ENCODE data around the gene MUC5B. TPM values are rescaled to one million over a fixed set of nuclear protein-coding genes. Genes with fewer than 3 reads are reported as not detected.

The MUC5B gene
- total RNA-seq, 2 experiments from 2014 or later, result not detected

DNA sequence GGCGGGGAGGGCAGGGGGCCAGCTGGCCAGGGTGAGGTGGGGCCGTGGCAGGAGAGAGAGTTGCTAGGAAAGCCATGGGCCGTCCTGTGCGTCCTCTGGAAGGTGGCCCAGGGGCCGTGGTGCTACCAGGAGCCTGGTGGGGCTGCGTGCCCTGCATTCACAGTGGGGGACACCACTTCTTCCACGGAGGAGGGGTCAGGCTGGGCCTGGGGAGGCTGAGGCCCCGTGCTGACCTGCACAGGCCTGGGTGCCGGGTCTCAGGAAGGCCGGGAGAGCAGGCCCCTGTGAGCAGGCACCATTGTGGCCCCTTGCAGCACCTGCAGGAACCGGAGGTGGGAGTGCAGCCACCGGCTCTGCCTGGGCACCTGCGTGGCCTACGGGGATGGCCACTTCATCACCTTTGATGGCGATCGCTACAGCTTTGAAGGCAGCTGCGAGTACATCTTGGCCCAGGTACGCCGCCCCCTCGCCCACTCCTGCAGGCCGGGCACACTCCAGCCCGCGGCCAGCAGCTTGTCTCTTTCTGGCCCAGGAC is 12.0 kb downstream of the MUC5B start:
- Mint-ChIP-seq H3K27ac (no peak overlapping the region), H3K4me1 (ENCODE audit: low read depth) (no peaks in the 10 kb centered on the region), H3K27me3 (no peaks in the 10 kb centered on the region), H3K4me3 (no peak overlapping the region), H3K36me3 (ENCODE audit: low read depth) (no peaks in the 10 kb centered on the region), H3K9me3 (no peaks in the 10 kb centered on the region)
- CTCF ChIA-PET, result no interaction called here
- intact Hi-C loops (cut with micrococcal nuclease), result no loop called here
- TF ChIP-seq, protein P1, sequence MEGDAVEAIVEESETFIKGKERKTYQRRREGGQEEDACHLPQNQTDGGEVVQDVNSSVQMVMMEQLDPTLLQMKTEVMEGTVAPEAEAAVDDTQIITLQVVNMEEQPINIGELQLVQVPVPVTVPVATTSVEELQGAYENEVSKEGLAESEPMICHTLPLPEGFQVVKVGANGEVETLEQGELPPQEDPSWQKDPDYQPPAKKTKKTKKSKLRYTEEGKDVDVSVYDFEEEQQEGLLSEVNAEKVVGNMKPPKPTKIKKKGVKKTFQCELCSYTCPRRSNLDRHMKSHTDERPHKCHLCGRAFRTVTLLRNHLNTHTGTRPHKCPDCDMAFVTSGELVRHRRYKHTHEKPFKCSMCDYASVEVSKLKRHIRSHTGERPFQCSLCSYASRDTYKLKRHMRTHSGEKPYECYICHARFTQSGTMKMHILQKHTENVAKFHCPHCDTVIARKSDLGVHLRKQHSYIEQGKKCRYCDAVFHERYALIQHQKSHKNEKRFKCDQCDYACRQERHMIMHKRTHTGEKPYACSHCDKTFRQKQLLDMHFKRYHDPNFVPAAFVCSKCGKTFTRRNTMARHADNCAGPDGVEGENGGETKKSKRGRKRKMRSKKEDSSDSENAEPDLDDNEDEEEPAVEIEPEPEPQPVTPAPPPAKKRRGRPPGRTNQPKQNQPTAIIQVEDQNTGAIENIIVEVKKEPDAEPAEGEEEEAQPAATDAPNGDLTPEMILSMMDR (IDR thresholded peaks at IDR 0.05), result no peak
- DNase-seq (no peak), ATAC-seq (no peak)
- POLR2A ChIA-PET, result no interaction called here

GRCh38 chr11:1235306-1235900 is 12.5 kb downstream of the MUC5B start:
- TF ChIP-seq, protein P1 (IDR thresholded peaks at IDR 0.05), result no peak
- Mint-ChIP-seq H3K27me3 (no peaks in the 10 kb centered on the region), H3K9me3 (no peaks in the 10 kb centered on the region), H3K36me3 (ENCODE audit: low read depth) (no peaks in the 10 kb centered on the region), H3K4me3 (no peak overlapping the region), H3K4me1 (ENCODE audit: low read depth) (no peaks in the 10 kb centered on the region), H3K27ac (no peak overlapping the region)
- intact Hi-C loops (cut with micrococcal nuclease), result no loop called here
- no peak for DNase-seq
- ChIA-PET POLR2A (no interaction called here), CTCF (no interaction called here)
- ATAC-seq, result no peak

- Mint-ChIP-seq H3K9me3 (no peaks in the 10 kb centered on the region), H3K27ac (no peak overlapping the region), H3K4me3 (no peak overlapping the region), H3K4me1 (ENCODE audit: low read depth) (no peaks in the 10 kb centered on the region), H3K27me3 (no peaks in the 10 kb centered on the region), H3K36me3 (ENCODE audit: low read depth) (no peaks in the 10 kb centered on the region)
- POLR2A ChIA-PET, result no interaction called here
- CTCF ChIA-PET, result no interaction called here
- TF ChIP-seq, protein P1 (IDR thresholded peaks at IDR 0.05), result no peak
- intact Hi-C loops (cut with micrococcal nuclease), result no loop called here
- no peak for DNase-seq
- ATAC-seq, result no peak
Observed at GRCh38 chr11:1235901-1236315, 13.0 kb downstream of the MUC5B start.

DNA sequence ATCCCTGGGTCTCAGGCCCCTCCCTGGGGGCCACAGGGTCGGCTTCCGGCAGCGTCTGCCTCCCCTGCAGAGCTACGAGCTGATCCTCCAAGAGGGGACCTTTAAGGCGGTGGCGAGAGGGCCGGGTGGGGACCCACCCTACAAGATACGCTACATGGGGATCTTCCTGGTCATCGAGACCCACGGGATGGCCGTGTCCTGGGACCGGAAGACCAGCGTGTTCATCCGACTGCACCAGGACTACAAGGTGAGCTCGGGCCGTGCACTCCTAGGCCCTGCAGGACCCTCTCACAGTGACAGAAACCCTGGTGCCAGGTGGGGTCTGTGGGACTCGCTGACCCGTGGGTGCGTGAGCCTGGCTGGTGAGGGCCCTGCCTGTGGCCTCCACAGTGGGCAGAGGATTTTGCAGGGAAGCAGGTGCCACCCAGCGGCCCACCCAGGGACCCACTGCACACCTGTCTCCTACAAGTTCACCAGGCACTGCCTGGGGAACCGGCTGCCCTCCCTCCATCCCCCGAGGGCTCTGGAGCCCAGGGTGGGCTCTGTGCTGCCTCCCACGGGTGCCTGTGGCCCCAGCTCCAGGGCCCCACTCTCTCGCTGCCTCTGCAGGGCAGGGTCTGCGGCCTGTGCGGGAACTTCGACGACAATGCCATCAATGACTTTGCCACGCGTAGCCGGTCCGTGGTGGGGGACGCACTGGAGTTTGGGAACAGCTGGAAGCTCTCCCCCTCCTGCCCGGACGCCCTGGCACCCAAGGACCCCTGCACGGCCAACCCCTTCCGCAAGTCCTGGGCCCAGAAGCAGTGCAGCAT is 13.7 kb downstream of the MUC5B start:
- CTCF ChIA-PET, result no interaction called here

More for the DNA sequence above, 13.7 kb downstream of the MUC5B start:
- no peak for ATAC-seq
- intact Hi-C loops (cut with micrococcal nuclease), result no loop called here
- POLR2A ChIA-PET, result no interaction called here
- DNase-seq, result no peak
- H3K4me3 Mint-ChIP-seq, result no peak overlapping the region
- H3K27me3 Mint-ChIP-seq, result no peaks in the 10 kb centered on the region
- no peaks in the 10 kb centered on the region for H3K4me1 Mint-ChIP-seq (ENCODE audit: low read depth)
- TF ChIP-seq, protein P1 (IDR thresholded peaks at IDR 0.05), result no peak
- no peak overlapping the region for H3K27ac Mint-ChIP-seq
- no peaks in the 10 kb centered on the region for H3K36me3 Mint-ChIP-seq (ENCODE audit: low read depth)
- no peaks in the 10 kb centered on the region for H3K9me3 Mint-ChIP-seq
